Stomach (tissue), 4 donors: ENCODE results near the gene SHOC2.

Experiments
- EP300 ChIP-seq: sonication (generic); formaldehyde crosslinking; IDR thresholded peaks from one replicate; pipeline ENCODE4 v1.6.1; 2017; ENCODE audit warnings: antibody characterized with exemption
- POLR2AphosphoS5 ChIP-seq, 3 donors: sonication (generic); formaldehyde crosslinking; IDR thresholded peaks; one replicate each; pipeline ENCODE4 v1.6.1; 2016; ENCODE audit warnings: antibody characterized with exemption in 3 of 3
- TF ChIP-seq, protein P1 (sequence below), 7 experiments: fragments of 450-650 bp in 4 of 7; fragments of 200-600 bp in 3 of 7; sonication (generic) in 3 of 7; IDR thresholded peaks; one replicate each; pipeline ENCODE4 v1.5.1; 2016 to 2019; ENCODE audit warnings: antibody characterized with exemption in 7 of 7, control low read depth in 2 of 7, mild to moderate bottlenecking in 1 of 7

DNA sequence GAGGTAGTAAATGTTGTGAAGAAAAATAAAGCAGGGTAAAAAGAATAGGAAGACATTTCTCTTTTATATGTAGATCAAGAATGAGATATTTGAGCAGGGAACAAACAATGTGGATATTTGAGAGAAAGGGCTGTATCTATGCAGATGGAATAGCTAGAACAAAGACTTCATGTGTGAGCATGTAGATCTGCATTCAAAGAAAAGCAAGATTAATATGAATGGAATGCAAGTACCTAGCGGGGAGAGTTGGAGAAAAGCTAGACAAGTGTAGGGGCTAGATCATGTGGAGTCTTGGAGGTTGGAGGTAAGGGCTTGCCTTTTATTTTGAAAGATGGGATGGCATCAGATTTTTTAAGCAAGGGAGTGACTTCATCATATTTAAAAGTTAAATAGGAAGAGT, 27.1 kb downstream of the SHOC2 start:
- TF ChIP-seq, protein P1, sequence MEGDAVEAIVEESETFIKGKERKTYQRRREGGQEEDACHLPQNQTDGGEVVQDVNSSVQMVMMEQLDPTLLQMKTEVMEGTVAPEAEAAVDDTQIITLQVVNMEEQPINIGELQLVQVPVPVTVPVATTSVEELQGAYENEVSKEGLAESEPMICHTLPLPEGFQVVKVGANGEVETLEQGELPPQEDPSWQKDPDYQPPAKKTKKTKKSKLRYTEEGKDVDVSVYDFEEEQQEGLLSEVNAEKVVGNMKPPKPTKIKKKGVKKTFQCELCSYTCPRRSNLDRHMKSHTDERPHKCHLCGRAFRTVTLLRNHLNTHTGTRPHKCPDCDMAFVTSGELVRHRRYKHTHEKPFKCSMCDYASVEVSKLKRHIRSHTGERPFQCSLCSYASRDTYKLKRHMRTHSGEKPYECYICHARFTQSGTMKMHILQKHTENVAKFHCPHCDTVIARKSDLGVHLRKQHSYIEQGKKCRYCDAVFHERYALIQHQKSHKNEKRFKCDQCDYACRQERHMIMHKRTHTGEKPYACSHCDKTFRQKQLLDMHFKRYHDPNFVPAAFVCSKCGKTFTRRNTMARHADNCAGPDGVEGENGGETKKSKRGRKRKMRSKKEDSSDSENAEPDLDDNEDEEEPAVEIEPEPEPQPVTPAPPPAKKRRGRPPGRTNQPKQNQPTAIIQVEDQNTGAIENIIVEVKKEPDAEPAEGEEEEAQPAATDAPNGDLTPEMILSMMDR (IDR thresholded peaks at IDR 0.05) = no peak
- TF ChIP-seq EP300 = no peak
- TF ChIP-seq POLR2AphosphoS5 (IDR thresholded peaks at IDR 0.05) = no peak
